HG02981 (cell line): Measurements from ENCODE around the gene GBP3.
"Not testable (repeated sequence)": the region's sequence is repeated elsewhere in the genome, so short reads cannot be mapped to it uniquely, and the experiment has no call there.

ENCODE experiments used
- ATAC-seq: cut with Tn5 transposase; IDR thresholded peaks from one replicate; pipeline ENCODE4 v1.9.1; 2021; ENCODE audit warnings: mild to moderate bottlenecking, moderate library complexity; ENCODE audit not compliant: unreplicated experiment

GBP3 gene

GRCh38 chr1:88979749-88980116, 42.9 kb downstream of the GBP3 start:
- no peak for ATAC-seq

GRCh38 chr1:88979054-88979748, 43.5 kb downstream of the GBP3 start:
- no peak for ATAC-seq

- ATAC-seq, result no peak
Measured at GRCh38 chr1:88976235-88976634, 46.4 kb downstream of the GBP3 start.

GRCh38 chr1:88974616-88975172, 48.0 kb downstream of the GBP3 start:
- not testable (repeated sequence) for ATAC-seq

GRCh38 chr1:88973520-88974137, 49.0 kb downstream of the GBP3 start:
- ATAC-seq, result no peak

- no peak for ATAC-seq
Measured at GRCh38 chr1:88961647-88962275, 60.9 kb downstream of the GBP3 start.

GRCh38 chr1:88961081-88961480, 61.6 kb downstream of the GBP3 start:
- ATAC-seq, result no peak
